Fibroblast of lung (primary cell): ENCODE measurements around the gene RNF212.

Experiments
- CTCF ChIP-seq, 2 donors: IDR thresholded peaks in 1 of 2; conservative IDR thresholded peaks in 1 of 2; 1 replicate in 1 of 2; 2 replicates in 1 of 2; pipeline ENCODE4 v1.5.1; 2011 to 2012; ENCODE audit warnings: low read length in 2 of 2, control low read depth in 1 of 2, inconsistent platforms in 1 of 2, low read depth in 1 of 2, mild to moderate bottlenecking in 1 of 2
- EZH2 ChIP-seq: IDR thresholded peaks from 2 replicates; pipeline ENCODE4 v1.5.1; 2012; ENCODE audit warnings: low read length, control low read depth, mild to moderate bottlenecking; ENCODE audit errors: missing control alignments

GRCh38 chr4:1077711-1078477 lies 35.5 kb downstream of the RNF212 start:
- TF ChIP-seq CTCF (conservative IDR thresholded peaks at IDR 0.05 in 1 of 2, IDR thresholded peaks at IDR 0.05 in 1 of 2; ENCODE audit: low read depth in 1 of 2, low read length in 2 of 2) (no peak), EZH2 (no peak)
